Activated T-cell treated with anti-CD3 and anti-CD28 coated beads, Interleukin-2, amount 50 U/mL, for 1 hour (primary cell): ENCODE data around the gene TRAFD1.
A peak's percentile ranks its signal among the peaks of the same experiment; 100 is the strongest.
"Not testable (repeated sequence)": the region's sequence is repeated elsewhere in the genome, so short reads cannot be mapped to it uniquely, and the experiment has no call there.

Experiments
- DNase-seq: peaks from one replicate; pipeline ENCODE4 v3.0.0-alpha.2; 2020

TRAFD1 gene, protein sequence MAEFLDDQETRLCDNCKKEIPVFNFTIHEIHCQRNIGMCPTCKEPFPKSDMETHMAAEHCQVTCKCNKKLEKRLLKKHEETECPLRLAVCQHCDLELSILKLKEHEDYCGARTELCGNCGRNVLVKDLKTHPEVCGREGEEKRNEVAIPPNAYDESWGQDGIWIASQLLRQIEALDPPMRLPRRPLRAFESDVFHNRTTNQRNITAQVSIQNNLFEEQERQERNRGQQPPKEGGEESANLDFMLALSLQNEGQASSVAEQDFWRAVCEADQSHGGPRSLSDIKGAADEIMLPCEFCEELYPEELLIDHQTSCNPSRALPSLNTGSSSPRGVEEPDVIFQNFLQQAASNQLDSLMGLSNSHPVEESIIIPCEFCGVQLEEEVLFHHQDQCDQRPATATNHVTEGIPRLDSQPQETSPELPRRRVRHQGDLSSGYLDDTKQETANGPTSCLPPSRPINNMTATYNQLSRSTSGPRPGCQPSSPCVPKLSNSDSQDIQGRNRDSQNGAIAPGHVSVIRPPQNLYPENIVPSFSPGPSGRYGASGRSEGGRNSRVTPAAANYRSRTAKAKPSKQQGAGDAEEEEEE

GRCh38 chr12:112125250-112125999 lies at the start of gene TRAFD1:
TRAFD1 (plus strand) TSS chr12:112125560; CDS start chr12:112130523, 4,963 bp downstream.
- DNase-seq = peak; percentile 99

- DNase-seq = no peak
Observed at GRCh38 chr12:112087055-112087850, 38.1 kb upstream of the TRAFD1 start.

GRCh38 chr12:112087851-112088250 lies 37.5 kb upstream of the TRAFD1 start:
- DNase-seq = no peak

- no peak for DNase-seq
Observed at GRCh38 chr12:112091563-112091962, 33.8 kb upstream of the TRAFD1 start.

DNA sequence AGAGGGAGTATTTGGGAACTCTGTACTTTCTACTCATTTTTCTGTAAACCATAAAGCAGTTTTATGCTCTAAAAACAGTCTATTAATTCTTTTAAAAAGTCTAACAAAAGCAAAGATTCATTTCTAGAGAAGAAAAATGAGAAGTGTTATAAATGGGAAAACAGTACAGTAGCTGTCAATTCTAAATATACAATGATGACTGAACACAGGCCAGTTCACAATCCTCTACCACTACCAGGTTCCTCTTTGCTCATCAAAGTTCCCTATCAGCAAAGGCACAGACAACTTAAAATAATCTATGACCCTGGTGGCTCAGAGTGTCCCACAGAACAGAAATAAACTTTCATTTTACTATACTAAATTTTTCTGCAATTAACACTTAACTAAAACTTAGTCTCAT lies 29.3 kb upstream of the TRAFD1 start:
- no peak for DNase-seq

GRCh38 chr12:112096667-112097066 lies 28.7 kb upstream of the TRAFD1 start:
- DNase-seq = no peak

DNA sequence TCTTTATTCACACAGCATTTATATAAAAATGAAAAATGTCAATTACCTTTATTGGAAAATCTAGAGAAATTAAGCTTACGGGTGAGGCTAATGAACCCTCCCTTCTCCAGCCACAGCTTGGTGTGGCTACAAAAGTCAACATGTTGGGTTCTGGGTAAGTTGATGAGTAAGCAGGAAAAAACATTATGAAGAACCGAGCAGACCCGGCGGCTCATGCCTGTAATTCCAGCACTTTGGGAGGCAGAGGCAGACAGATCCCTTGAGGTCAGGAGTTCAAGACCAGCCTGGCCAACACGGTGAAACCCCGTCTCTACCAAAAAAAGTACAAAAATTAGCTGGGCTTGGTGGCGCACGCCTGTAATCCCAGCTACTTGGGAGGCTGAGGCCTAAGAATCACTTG lies 27.7 kb upstream of the TRAFD1 start:
- no peak for DNase-seq

DNA sequence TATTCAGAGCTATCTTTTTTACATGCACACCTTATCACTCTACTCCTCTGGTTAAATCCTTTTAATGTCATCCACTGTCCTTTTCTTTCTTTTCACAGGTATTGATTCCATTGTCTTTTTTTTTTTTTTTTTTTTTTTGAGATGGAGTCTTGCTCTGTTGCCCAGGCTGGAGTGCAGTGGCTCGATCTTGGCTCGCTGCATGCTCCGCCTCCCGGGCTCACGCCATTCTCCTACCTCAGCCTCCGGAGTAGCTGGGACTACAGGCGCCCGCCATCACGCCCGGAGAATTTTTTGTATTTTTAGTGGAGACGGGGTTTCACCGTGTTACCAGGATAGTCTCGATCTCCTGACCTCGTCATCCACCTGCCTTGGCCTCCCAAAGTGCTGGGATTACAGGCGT lies 24.9 kb upstream of the TRAFD1 start:
- not testable (repeated sequence) for DNase-seq

DNA sequence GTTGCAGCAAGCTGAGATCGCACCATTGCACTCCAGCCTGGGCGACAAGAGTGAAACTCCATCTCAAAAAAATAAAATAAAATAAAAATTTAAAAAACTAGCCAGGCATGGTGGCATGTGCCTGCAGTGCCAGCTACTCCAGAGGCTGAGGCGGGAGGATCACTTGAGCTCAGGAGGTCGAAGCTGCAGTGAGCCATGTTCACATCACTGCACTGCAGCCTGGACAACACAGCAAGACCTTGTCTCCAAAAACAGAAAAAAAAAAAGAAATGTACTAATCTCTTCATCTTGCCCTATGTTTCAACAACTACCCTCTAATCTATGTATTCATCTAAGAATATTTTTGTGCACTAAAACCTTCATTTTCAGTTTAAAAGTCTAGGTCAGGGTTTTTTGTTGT lies 23.2 kb upstream of the TRAFD1 start:
- no peak for DNase-seq

- not testable (repeated sequence) for DNase-seq
Observed at GRCh38 chr12:112102746-112103145, 22.6 kb upstream of the TRAFD1 start.

DNA sequence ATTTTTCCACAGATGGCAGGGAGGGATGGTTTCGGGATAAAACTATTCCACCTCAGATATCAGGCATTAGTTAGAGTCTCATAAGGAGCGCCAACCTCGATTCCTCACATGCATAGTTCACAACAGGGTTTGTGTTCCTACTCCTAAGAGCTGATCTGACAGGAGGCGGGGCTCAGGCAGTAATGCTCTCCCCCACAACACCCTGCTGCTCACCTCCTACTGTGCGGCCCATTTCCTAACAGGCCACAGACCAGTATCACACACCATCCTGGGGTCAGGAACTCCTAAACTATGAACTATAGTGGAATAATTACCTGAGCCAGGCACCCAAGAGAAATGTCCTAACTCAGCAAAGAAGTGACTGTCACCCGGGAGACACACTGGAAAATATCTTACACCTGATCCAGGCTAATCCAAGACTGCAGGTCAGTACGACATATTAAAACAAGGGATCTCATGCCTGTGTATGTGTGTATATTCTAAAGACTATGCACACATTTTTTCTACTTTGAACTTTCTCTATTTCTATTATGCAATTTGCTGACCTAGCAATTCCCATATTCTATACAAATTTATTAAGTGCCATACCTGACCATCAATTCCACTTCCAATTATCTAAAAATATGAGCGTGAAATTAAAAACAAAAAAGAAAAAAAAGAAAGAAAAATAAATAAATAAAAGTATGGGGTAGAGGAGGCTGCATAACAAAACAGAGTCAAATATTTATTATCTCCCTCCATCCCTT lies 21.4 kb upstream of the TRAFD1 start:
- DNase-seq = no peak

GRCh38 chr12:112105891-112106290 lies 19.5 kb upstream of the TRAFD1 start:
- no peak for DNase-seq

DNA sequence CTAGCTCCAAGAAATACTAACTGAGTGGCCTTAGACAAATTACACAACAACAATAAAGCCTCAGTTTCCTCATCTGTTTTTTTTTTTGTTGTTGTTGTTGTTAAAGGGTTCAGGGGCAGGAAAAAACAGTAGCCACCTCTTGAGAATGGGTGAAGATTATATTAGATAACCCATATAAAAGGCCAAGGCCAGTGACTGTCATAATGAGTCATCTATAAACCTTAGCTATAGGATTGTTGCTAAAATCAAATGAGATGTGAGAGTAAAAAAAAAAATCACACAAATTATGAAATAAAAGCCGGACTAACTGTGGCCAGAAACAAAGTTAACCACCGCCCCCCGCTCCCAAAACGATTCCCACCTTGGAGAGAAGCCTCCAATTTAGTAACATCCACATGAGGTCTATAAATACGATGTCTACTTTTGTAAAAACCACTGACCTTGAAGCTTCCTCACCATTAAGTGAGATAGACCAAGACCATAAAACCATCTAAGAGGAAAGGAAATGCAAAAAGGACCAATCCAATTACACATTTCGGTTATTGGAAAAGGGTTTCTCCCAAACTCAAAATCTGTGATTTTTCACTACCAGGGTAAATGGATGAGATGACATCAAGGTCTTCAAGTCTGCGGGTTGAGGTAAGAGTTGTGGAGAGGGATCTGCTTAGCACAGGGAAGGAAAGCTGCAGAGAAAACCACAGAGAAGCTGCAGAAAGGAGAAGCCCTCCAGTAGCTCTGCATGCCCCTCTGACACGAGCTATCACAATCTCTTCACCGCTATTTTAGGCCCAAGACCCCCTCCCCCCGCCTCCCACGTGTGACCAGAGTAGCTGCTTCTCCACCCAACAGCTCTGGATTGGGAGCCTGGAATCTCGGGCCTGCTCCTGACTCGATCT lies 17.8 kb upstream of the TRAFD1 start:
- DNase-seq = no peak

GRCh38 chr12:112108202-112109079 lies 16.9 kb upstream of the TRAFD1 start, which contains the start of gene NAA25:
NAA25 (minus strand) TSS chr12:112108783; CDS start chr12:112108773, 10 bp downstream.
- DNase-seq = peak; percentile 87

DNA sequence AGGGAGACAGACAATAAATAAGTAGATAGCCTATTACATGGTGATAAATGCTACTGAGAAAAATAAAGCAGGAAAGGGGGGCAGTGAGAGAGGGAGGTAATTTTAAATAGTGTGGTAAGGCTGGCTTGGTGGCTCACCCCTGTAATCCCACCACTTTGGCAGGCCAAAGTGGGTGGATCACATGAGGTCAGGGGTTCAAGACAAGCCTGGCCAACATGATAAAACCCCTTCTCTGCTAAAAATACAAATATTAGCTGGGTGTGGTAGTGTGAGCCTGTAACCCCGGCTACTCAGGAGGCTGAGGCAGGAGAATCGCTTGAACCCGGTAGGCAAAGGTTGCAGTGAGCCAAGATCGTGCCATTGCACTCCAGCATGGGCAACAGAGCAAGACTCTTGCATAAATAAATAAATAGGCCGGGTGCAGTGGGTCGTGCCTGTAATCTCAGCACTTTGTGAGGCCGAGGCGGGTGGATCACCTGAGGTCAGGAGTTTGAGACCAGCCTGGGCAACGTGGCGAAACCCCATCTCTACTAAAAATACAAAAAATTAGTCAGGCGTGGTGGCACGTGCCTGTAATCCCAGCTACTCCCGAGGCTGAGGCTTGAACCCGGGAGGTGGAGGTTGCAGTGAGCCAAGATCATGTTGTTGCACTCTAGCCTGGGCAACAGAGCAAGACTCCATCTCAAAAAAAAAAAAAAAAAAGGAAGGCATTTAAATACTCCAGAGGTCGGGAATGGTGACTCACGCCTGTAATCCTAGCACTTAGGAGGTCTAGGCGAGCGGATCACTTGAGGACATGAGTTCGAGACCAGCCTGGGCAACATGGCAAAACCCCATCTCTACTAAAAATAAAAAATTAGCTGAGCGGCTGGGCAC lies 14.3 kb upstream of the TRAFD1 start:
- DNase-seq = not testable (repeated sequence)

- DNase-seq = no peak
Observed at GRCh38 chr12:112111931-112112330, 13.4 kb upstream of the TRAFD1 start.

GRCh38 chr12:112112409-112113133 lies 12.8 kb upstream of the TRAFD1 start:
- DNase-seq = no peak
